ENCODE results near the gene NECAP2. TPM values are rescaled to one million over a fixed set of nuclear protein-coding genes. Genes with fewer than 3 reads are reported as not detected.

NECAP2 gene
- total RNA-seq, 1 donor from 2014 or later = 46.6 TPM

DNA sequence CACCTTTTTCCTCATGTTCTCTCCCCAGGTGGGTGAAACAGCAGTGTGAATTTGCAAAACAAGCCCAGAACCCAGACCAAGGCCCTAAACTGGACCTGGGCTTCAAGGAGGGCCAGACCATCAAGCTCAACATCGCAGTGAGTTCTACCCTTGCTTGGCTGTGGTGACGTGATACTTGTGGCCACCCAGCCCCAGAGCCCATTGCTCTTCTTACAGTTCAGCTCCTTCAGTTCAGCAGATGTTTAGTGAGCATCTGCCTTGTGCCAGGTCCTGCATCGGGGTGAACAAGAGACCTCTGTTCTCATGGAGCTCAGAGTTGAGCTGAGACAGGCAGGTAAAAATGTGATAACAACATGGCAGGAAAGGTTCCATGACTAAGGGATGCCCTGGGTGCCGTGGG, 8.5 kb downstream of the NECAP2 start:
- TF ChIP-seq, protein P1, sequence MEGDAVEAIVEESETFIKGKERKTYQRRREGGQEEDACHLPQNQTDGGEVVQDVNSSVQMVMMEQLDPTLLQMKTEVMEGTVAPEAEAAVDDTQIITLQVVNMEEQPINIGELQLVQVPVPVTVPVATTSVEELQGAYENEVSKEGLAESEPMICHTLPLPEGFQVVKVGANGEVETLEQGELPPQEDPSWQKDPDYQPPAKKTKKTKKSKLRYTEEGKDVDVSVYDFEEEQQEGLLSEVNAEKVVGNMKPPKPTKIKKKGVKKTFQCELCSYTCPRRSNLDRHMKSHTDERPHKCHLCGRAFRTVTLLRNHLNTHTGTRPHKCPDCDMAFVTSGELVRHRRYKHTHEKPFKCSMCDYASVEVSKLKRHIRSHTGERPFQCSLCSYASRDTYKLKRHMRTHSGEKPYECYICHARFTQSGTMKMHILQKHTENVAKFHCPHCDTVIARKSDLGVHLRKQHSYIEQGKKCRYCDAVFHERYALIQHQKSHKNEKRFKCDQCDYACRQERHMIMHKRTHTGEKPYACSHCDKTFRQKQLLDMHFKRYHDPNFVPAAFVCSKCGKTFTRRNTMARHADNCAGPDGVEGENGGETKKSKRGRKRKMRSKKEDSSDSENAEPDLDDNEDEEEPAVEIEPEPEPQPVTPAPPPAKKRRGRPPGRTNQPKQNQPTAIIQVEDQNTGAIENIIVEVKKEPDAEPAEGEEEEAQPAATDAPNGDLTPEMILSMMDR (IDR thresholded peaks at IDR 0.05) = no peak
- no peak for TF ChIP-seq EZH2 (IDR thresholded peaks at IDR 0.05)
- no peak for TF ChIP-seq EZH2phosphoT487 (IDR thresholded peaks at IDR 0.05)
- Histone ChIP-seq H3K27me3 (no peaks in the 10 kb centered on the region), H3K9ac (no peak overlapping the region), H3K36me3 (no peaks in the 10 kb centered on the region), H3K4me2 (no peak overlapping the region), H3F3A (ENCODE audit: low read depth) (no peaks in the 10 kb centered on the region), H3K79me2 (ENCODE audit: low read depth) (no peaks in the 10 kb centered on the region), H2AFZ (replicated peaks) (no peak overlapping the region), H4K20me1 (ENCODE audit: low read depth) (no peaks in the 10 kb centered on the region), H3K4me3 (no peak overlapping the region), H3K27ac (no peak overlapping the region), H3K4me1 (no peaks in the 10 kb centered on the region), H3K9me3 (ENCODE audit: low read depth) (no peaks in the 10 kb centered on the region)
- no peak for DNase-seq (ENCODE audit: low spot score)
- Mint-ChIP-seq H3K9me3 (no peaks in the 10 kb centered on the region), H3K36me3 (peaks cover 27% of the 10 kb centered on the region), H3K4me1 (no peaks in the 10 kb centered on the region), H3K27ac (no peak overlapping the region), H3K27me3 (ENCODE audit: insufficient read depth, low read depth) (peaks cover 2% of the 10 kb centered on the region), H3K4me3 (no peak overlapping the region)

DNA sequence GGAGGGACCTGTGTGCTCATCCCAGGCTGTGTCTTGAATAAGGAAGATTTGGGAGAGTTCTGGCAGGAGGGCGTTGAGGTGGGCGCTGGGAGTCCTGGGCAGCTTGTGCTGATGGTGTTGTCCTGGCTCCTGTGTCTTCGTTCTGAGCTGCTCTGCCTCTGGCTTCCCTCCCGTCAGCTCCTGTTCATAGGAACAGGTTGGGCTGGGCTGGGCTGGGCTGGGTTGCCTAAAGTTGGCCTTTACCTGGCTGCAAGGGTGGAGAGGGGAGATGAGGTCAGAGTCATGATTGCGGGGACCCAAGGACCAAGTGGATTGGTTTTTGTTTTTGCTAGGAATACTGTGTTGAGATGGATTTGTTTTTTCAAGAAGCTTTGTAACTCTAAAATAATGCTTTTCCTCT, 9.1 kb downstream of the NECAP2 start:
- H3K79me2 ChIP-seq (ENCODE audit: low read depth) = no peaks in the 10 kb centered on the region
- H3K9me3 ChIP-seq (ENCODE audit: low read depth) = no peaks in the 10 kb centered on the region
- Mint-ChIP-seq H3K4me1 (no peaks in the 10 kb centered on the region), H3K36me3 (peaks cover 24% of the 10 kb centered on the region), H3K27me3 (ENCODE audit: insufficient read depth, low read depth) (no peaks in the 10 kb centered on the region), H3K27ac (no peak overlapping the region), H3K4me3 (no peak overlapping the region), H3K9me3 (no peaks in the 10 kb centered on the region)
- no peak for DNase-seq (ENCODE audit: low spot score)
- H3K4me3 ChIP-seq = no peak overlapping the region
- no peak overlapping the region for H3K9ac ChIP-seq
- no peaks in the 10 kb centered on the region for H3F3A ChIP-seq (ENCODE audit: low read depth)
- H3K27me3 ChIP-seq = no peaks in the 10 kb centered on the region
- no peak overlapping the region for H2AFZ ChIP-seq (replicated peaks)
- TF ChIP-seq, protein P1 (IDR thresholded peaks at IDR 0.05) = no peak
- no peak for TF ChIP-seq EZH2 (IDR thresholded peaks at IDR 0.05)
- TF ChIP-seq EZH2phosphoT487 (IDR thresholded peaks at IDR 0.05) = no peak
- H3K4me1 ChIP-seq = no peaks in the 10 kb centered on the region
- no peak overlapping the region for H3K27ac ChIP-seq
- no peak overlapping the region for H3K4me2 ChIP-seq
- H3K36me3 ChIP-seq = no peaks in the 10 kb centered on the region
- no peaks in the 10 kb centered on the region for H4K20me1 ChIP-seq (ENCODE audit: low read depth)

- H4K20me1 ChIP-seq (ENCODE audit: low read depth) = no peaks in the 10 kb centered on the region
- H3K4me1 Mint-ChIP-seq = no peaks in the 10 kb centered on the region
- H3K36me3 Mint-ChIP-seq = peaks cover 32% of the 10 kb centered on the region
Observed at GRCh38 chr1:16450863-16451481, 10.4 kb downstream of the NECAP2 start.

More at GRCh38 chr1:16450863-16451481, 10.4 kb downstream of the NECAP2 start:
- H3K4me2 ChIP-seq = no peak overlapping the region
- H3K9me3 ChIP-seq (ENCODE audit: low read depth) = no peaks in the 10 kb centered on the region
- H3K4me3 Mint-ChIP-seq = no peak overlapping the region
- no peak for DNase-seq (ENCODE audit: low spot score)
- H3K4me1 ChIP-seq = no peaks in the 10 kb centered on the region
- no peaks in the 10 kb centered on the region for H3K36me3 ChIP-seq
- no peak overlapping the region for H3K4me3 ChIP-seq
- no peaks in the 10 kb centered on the region for H3F3A ChIP-seq (ENCODE audit: low read depth)
- no peaks in the 10 kb centered on the region for H3K27me3 Mint-ChIP-seq (ENCODE audit: insufficient read depth, low read depth)
- H3K79me2 ChIP-seq (ENCODE audit: low read depth) = no peaks in the 10 kb centered on the region
- no peak overlapping the region for H2AFZ ChIP-seq (replicated peaks)
- no peak for TF ChIP-seq EZH2 (IDR thresholded peaks at IDR 0.05)
- TF ChIP-seq, protein P1 (IDR thresholded peaks at IDR 0.05) = no peak
- no peak for TF ChIP-seq EZH2phosphoT487 (IDR thresholded peaks at IDR 0.05)
- no peak overlapping the region for H3K9ac ChIP-seq
- H3K9me3 Mint-ChIP-seq = no peaks in the 10 kb centered on the region
- no peaks in the 10 kb centered on the region for H3K27me3 ChIP-seq
- no peak overlapping the region for H3K27ac ChIP-seq
- H3K27ac Mint-ChIP-seq = no peak overlapping the region

Data from neural progenitor cell (in vitro differentiated cells).